PC-3 (cell line): ENCODE data around the gene RTP5. TPM values are rescaled to one million over a fixed set of nuclear protein-coding genes. Genes with fewer than 3 reads are reported as not detected.

Experiments used
- ATAC-seq: fragments of 200-7000 bp; cut with Tn5 transposase; 2 replicates; pipeline ENCODE4 v1.9.1; 2020; ENCODE audit warnings: mild to moderate bottlenecking, moderate library complexity
- BruUV-seq: library from RNA; stranded (reverse); fragments of 400-500 nt; replicated peaks from 2 replicates; lab custom pipeline; 2021; lab: Mats Ljungman, UMichigan
- CTCF ChIA-PET: fragments of 300-600 bp; sonication (Branson Sonifier 250); formaldehyde crosslinking; loops from one replicate; lab custom pipeline; 2022; ENCODE audit warnings: antibody characterized with exemption; lab: Charles Lee
- POLR2A ChIA-PET: fragments of 300-600 bp; sonication (Branson Sonifier 250); formaldehyde crosslinking; loops from one replicate; lab custom pipeline; 2022; ENCODE audit warnings: antibody characterized with exemption; ENCODE audit not compliant: unreplicated experiment; lab: Charles Lee
- DNase-seq: peaks from one replicate; pipeline ENCODE4 v3.0.0-alpha.2; 2015
- H2AFZ ChIP-seq: fragments of 300-600 bp; sonication (generic); 2 replicates; pipeline ENCODE4 v1.6.0; 2016; ENCODE audit warnings: antibody characterized with exemption, low read length
- H3F3A ChIP-seq: fragments of 300-600 bp; sonication (generic); one replicate; pipeline ENCODE4 v1.6.0; 2017; ENCODE audit warnings: antibody characterized with exemption, low read length, control low read depth, mild to moderate bottlenecking; ENCODE audit not compliant: unreplicated experiment
- H3K27ac ChIP-seq: fragments of 300-600 bp; sonication (generic); 2 replicates; pipeline ENCODE4 v1.5.1; 2016; ENCODE audit warnings: mild to moderate bottlenecking, low read length
- H3K27me3 ChIP-seq: fragments of 300-600 bp; sonication (generic); 2 replicates; pipeline ENCODE4 v1.6.1; 2016; ENCODE audit warnings: low read length, mixed read lengths
- H3K36me3 ChIP-seq: fragments of 300-600 bp; sonication (generic); 2 replicates; pipeline ENCODE4 v1.6.1; 2016; ENCODE audit warnings: low read depth, mixed run types, low read length, mixed read lengths
- H3K4me1 ChIP-seq: fragments of 300-600 bp; sonication (generic); 2 replicates; pipeline ENCODE4 v1.5.1; 2016; ENCODE audit warnings: low read length; ENCODE audit not compliant: insufficient read depth
- H3K4me2 ChIP-seq: fragments of 300-600 bp; sonication (generic); 2 replicates; pipeline ENCODE4 v1.6.0; 2016; ENCODE audit warnings: low read length
- H3K4me3 ChIP-seq: fragments of 300-600 bp; sonication (generic); 2 replicates; pipeline ENCODE4 v1.5.1; 2016; ENCODE audit warnings: mild to moderate bottlenecking, low read length, mixed read lengths
- H3K79me2 ChIP-seq: fragments of 300-600 bp; sonication (generic); 2 replicates; pipeline ENCODE4 v1.6.1; 2017; ENCODE audit warnings: low read length, mixed read lengths
- H3K9ac ChIP-seq: fragments of 300-600 bp; sonication (generic); 2 replicates; pipeline ENCODE4 v1.6.0; 2016; ENCODE audit warnings: mild to moderate bottlenecking, low read length
- H3K9me2 ChIP-seq: fragments of 300-600 bp; sonication (generic); replicated peaks from 2 replicates; pipeline ENCODE4 v1.6.1; 2016; ENCODE audit warnings: mixed run types, low read length, mixed read lengths
- H3K9me3 ChIP-seq: fragments of 300-600 bp; sonication (generic); 2 replicates; pipeline ENCODE4 v1.6.1; 2016; ENCODE audit warnings: low read length, mixed read lengths
- H4K20me1 ChIP-seq: fragments of 300-600 bp; sonication (generic); 2 replicates; pipeline ENCODE4 v1.6.1; 2016; ENCODE audit warnings: low read length, mixed read lengths
- CTCF ChIP-seq: fragments of 300-600 bp; sonication (generic); conservative IDR thresholded peaks from 2 replicates; pipeline ENCODE4 v1.5.1; 2017; ENCODE audit warnings: antibody characterized with exemption, low read depth, mild to moderate bottlenecking, low read length
- EZH2 ChIP-seq: fragments of 300-600 bp; sonication (generic); IDR thresholded peaks from one replicate; pipeline ENCODE4 v1.6.1; 2017; ENCODE audit warnings: antibody characterized with exemption, mild to moderate bottlenecking, low read length; ENCODE audit not compliant: unreplicated experiment
- EZH2phosphoT487 ChIP-seq: fragments of 300-600 bp; sonication (generic); IDR thresholded peaks from 2 replicates; pipeline ENCODE4 v1.6.1; 2018; ENCODE audit warnings: mild to moderate bottlenecking, antibody characterized with exemption, low read length, borderline replicate concordance
- intact Hi-C: fragments of 100-400 bp; cut with micrococcal nuclease; formaldehyde crosslinking; loops from 2 replicates; pipeline ENCODE4 v1.9.0; 2023
- total RNA-seq: library from RNA; depleted of rRNA; stranded (reverse); fragments of >200 nt; gene quantifications from 2 replicates; pipeline ENCODE4 v1.2.3, GENCODE V29; 2014

Gene RTP5
- total RNA-seq, 1 experiment from 2014 or later, result not detected

GRCh38 chr2:241895712-241896641 is 26.4 kb downstream of the RTP5 start:
- H3K9ac ChIP-seq, result no peak overlapping the region
- TF ChIP-seq EZH2, result no peak
- TF ChIP-seq CTCF, result no peak
- TF ChIP-seq EZH2phosphoT487, result no peak
- ChIA-PET POLR2A (no interaction called here), CTCF (no interaction called here)
- peak; percentile 18 for ATAC-seq
- H3K9me2 ChIP-seq, result no peaks in the 10 kb centered on the region
- H4K20me1 ChIP-seq, result no peaks in the 10 kb centered on the region
- intact Hi-C loops, result no loop called here
- H3K27me3 ChIP-seq, result no peaks in the 10 kb centered on the region
- H3K4me2 ChIP-seq, result no peak overlapping the region
- no peaks in the 10 kb centered on the region for H3F3A ChIP-seq
- no peak overlapping the region for H3K4me3 ChIP-seq
- no peak overlapping the region for H2AFZ ChIP-seq
- DNase-seq, result peak; percentile 9
- H3K79me2 ChIP-seq, result no peaks in the 10 kb centered on the region
- no peaks in the 10 kb centered on the region; the same call in 1 of the 2 replicates for H3K4me1 ChIP-seq
- H3K9me3 ChIP-seq, result no peaks in the 10 kb centered on the region
- no peaks in the 10 kb centered on the region for H3K36me3 ChIP-seq
- no TSS peak for BruUV-seq
- H3K27ac ChIP-seq, result no peak overlapping the region

- H3K36me3 ChIP-seq, result no peaks in the 10 kb centered on the region
- no peaks in the 10 kb centered on the region for H3K79me2 ChIP-seq
- H3F3A ChIP-seq, result no peaks in the 10 kb centered on the region
- H2AFZ ChIP-seq, result no peak overlapping the region
- no peak for TF ChIP-seq CTCF
- TF ChIP-seq EZH2, result no peak
- TF ChIP-seq EZH2phosphoT487, result no peak
- no peaks in the 10 kb centered on the region for H3K27me3 ChIP-seq
- no peak overlapping the region for H3K4me2 ChIP-seq
- DNase-seq, result no peak
- no peak for ATAC-seq
- H4K20me1 ChIP-seq, result no peaks in the 10 kb centered on the region
- H3K9ac ChIP-seq, result no peak overlapping the region
- H3K27ac ChIP-seq, result no peak overlapping the region
- intact Hi-C loops, result no loop called here
- H3K4me1 ChIP-seq, result no peaks in the 10 kb centered on the region; the same call in 1 of the 2 replicates
- no peaks in the 10 kb centered on the region for H3K9me2 ChIP-seq
- no TSS peak for BruUV-seq
- POLR2A ChIA-PET, result no interaction called here
- no peak overlapping the region for H3K4me3 ChIP-seq
- H3K9me3 ChIP-seq, result no peaks in the 10 kb centered on the region
- CTCF ChIA-PET, result no interaction called here
Observed at GRCh38 chr2:241896746-241897201, 27.2 kb downstream of the RTP5 start.
